Nephron progenitor cell (in vitro differentiated cells): ENCODE measurements around the gene RPH3AL.

Source experiments
- DNase-seq: peaks from one replicate; pipeline ENCODE4 v3.0.0; 2021
- H3K27ac Mint-ChIP-seq: 2 replicates; pipeline ENCODE4 v1.8.0; 2021; ENCODE audit warnings: mild to moderate bottlenecking, moderate library complexity, mixed read lengths
- H3K27me3 Mint-ChIP-seq: 2 replicates; pipeline ENCODE4 v1.8.0; 2021; ENCODE audit warnings: mild to moderate bottlenecking, low read depth, mixed read lengths; ENCODE audit not compliant: poor library complexity
- H3K36me3 Mint-ChIP-seq: 2 replicates; pipeline ENCODE4 v1.8.0; 2021; ENCODE audit warnings: low read depth, mixed read lengths
- H3K4me1 Mint-ChIP-seq: 2 replicates; pipeline ENCODE4 v1.8.0; 2021; ENCODE audit warnings: mixed read lengths
- H3K4me3 Mint-ChIP-seq: 2 replicates; pipeline ENCODE4 v1.8.0; 2021; ENCODE audit warnings: mild to moderate bottlenecking, moderate library complexity, mixed read lengths
- H3K9me3 Mint-ChIP-seq: 2 replicates; pipeline ENCODE4 v1.8.0; 2021; ENCODE audit warnings: mild to moderate bottlenecking, moderate library complexity, mixed read lengths
- CTCF ChIP-seq: fragments of 200-600 bp; sonication (generic); IDR thresholded peaks from 2 replicates; pipeline ENCODE4 v1.5.0; 2021; ENCODE audit warnings: antibody characterized with exemption

The RPH3AL gene

GRCh38 chr17:393806-394717, 41.5 kb upstream of the RPH3AL start:
- H3K9me3 Mint-ChIP-seq, result peaks cover 5% of the 10 kb centered on the region
- H3K36me3 Mint-ChIP-seq, result no peaks in the 10 kb centered on the region
- TF ChIP-seq CTCF, result no peak
- no peak overlapping the region for H3K4me3 Mint-ChIP-seq
- no peak overlapping the region for H3K27ac Mint-ChIP-seq
- DNase-seq, result no peak
- peaks cover 48% of the 10 kb centered on the region for H3K27me3 Mint-ChIP-seq
- H3K4me1 Mint-ChIP-seq, result peaks cover 16% of the 10 kb centered on the region

GRCh38 chr17:391850-392249, 39.2 kb upstream of the RPH3AL start:
- TF ChIP-seq CTCF, result no peak
- Mint-ChIP-seq H3K4me1 (peaks cover 18% of the 10 kb centered on the region), H3K27me3 (peaks cover 58% of the 10 kb centered on the region), H3K9me3 (peaks cover 13% of the 10 kb centered on the region), H3K4me3 (no peak overlapping the region), H3K36me3 (no peaks in the 10 kb centered on the region), H3K27ac (no peak overlapping the region)
- no peak for DNase-seq

- H3K4me3 Mint-ChIP-seq, result no peak overlapping the region
- no peaks in the 10 kb centered on the region for H3K36me3 Mint-ChIP-seq
- H3K4me1 Mint-ChIP-seq, result peaks cover 24% of the 10 kb centered on the region
- H3K27me3 Mint-ChIP-seq, result peaks cover 50% of the 10 kb centered on the region
- DNase-seq, result no peak
- H3K9me3 Mint-ChIP-seq, result peaks cover 8% of the 10 kb centered on the region
- no peak for TF ChIP-seq CTCF
- H3K27ac Mint-ChIP-seq, result no peak overlapping the region
These were observed 37.4 kb upstream of the RPH3AL start for GRCh38 chr17:390025-390424.

GRCh38 chr17:388087-388486, 35.5 kb upstream of the RPH3AL start:
- no peak for TF ChIP-seq CTCF
- DNase-seq, result no peak
- Mint-ChIP-seq H3K4me3 (no peak overlapping the region), H3K27me3 (peaks cover 45% of the 10 kb centered on the region), H3K4me1 (peaks cover 36% of the 10 kb centered on the region), H3K9me3 (peaks cover 8% of the 10 kb centered on the region), H3K27ac (no peak overlapping the region), H3K36me3 (no peaks in the 10 kb centered on the region)

GRCh38 chr17:386141-386876, 33.7 kb upstream of the RPH3AL start:
- Mint-ChIP-seq H3K4me1 (peaks cover 53% of the 10 kb centered on the region), H3K27me3 (peaks cover 42% of the 10 kb centered on the region), H3K4me3 (peak overlapping the region; percentile 82), H3K9me3 (peaks cover 11% of the 10 kb centered on the region), H3K27ac (no peak overlapping the region), H3K36me3 (no peaks in the 10 kb centered on the region)
- DNase-seq, result peak; percentile 93
- peak; percentile 39 for TF ChIP-seq CTCF
